Kidney (tissue), 14 donors: Measurements from ENCODE around the gene RNF34. TPM values are rescaled to one million over a fixed set of nuclear protein-coding genes. Genes with fewer than 3 reads are reported as not detected.

Source experiments
- DNase-seq, 5 donors: peaks; one replicate each; pipeline ENCODE4 v3.0.0-alpha.2; 2013 to 2020
- FAIRE-seq: peaks from 2 replicates; lab custom pipeline; 2012; peaks lifted over from hg19 to GRCh38; lab: Jason Lieb, UNC
- H3K27ac ChIP-seq, 2 donors: one replicate each; pipeline ENCODE4 v1.7.0; 2013; ENCODE audit warnings: low read depth in 2 of 2, low read length in 2 of 2, inconsistent platforms in 1 of 2
- H3K27me3 ChIP-seq: one replicate; pipeline ENCODE4 v1.7.1; 2013; ENCODE audit warnings: low read length, inconsistent platforms; ENCODE audit not compliant: control insufficient read depth, insufficient read depth
- H3K36me3 ChIP-seq, 3 donors: one replicate each; pipeline versions ENCODE4 v1.7.0 to v1.7.1; 2013; ENCODE audit warnings: low read length in 3 of 3, control low read depth in 1 of 3, inconsistent platforms in 1 of 3; ENCODE audit not compliant: insufficient read depth in 3 of 3, control insufficient read depth in 2 of 3
- H3K4me1 ChIP-seq, 3 donors: one replicate each; pipeline versions ENCODE4 v1.7.0 to v1.7.1; 2013; ENCODE audit warnings: low read length in 3 of 3, inconsistent platforms in 1 of 3, low read depth in 1 of 3; ENCODE audit not compliant: control insufficient read depth in 2 of 3, insufficient read depth in 2 of 3
- H3K4me3 ChIP-seq, 3 donors: one replicate each; pipeline versions ENCODE4 v1.7.0 to v1.8.1; 2013; ENCODE audit warnings: low read length in 3 of 3, control low read depth in 1 of 3, inconsistent platforms in 1 of 3
- H3K9ac ChIP-seq, 3 donors: one replicate each; pipeline versions ENCODE4 v1.7.0 to v1.7.1; 2013; ENCODE audit warnings: low read length in 3 of 3, control low read depth in 1 of 3, inconsistent platforms in 1 of 3
- H3K9me3 ChIP-seq, 3 donors: one replicate each; pipeline versions ENCODE4 v1.7.0 to v1.7.1; 2013; ENCODE audit warnings: low read length in 3 of 3, control low read depth in 1 of 3, inconsistent platforms in 1 of 3; ENCODE audit not compliant: control insufficient read depth in 2 of 3, insufficient read depth in 1 of 3
- intact Hi-C: fragments of 100-400 bp; cut with DNase I; formaldehyde crosslinking; loops from one replicate; pipeline ENCODE4 v1.11.1; 2022
- polyA plus RNA-seq: library from polyadenylated mRNA; stranded (reverse); fragments of 350-450 nt; fragmentation: Illumina TruSeq; extraction: RNeasy Lipid Tissue Mini Kit (QIAGEN cat#74804); gene quantifications from one replicate; pipeline ENCODE4 v1.2.3, GENCODE V29; 2014; ENCODE audit warnings: low read depth, low replicate concordance; ENCODE audit not compliant: insufficient read depth
- total RNA-seq: library from RNA; stranded (reverse); fragmentation: NEBNext Ultra II Directional; extraction: Animal tissue kit (Norgen Biotek cat#: 25700); gene quantifications from one replicate; pipeline ENCODE4 v1.2.1, GENCODE V29; 2021
- TF ChIP-seq, protein P1 (sequence below): IDR thresholded peaks from 3 replicates; pipeline ENCODE4 v1.5.1; 2012; ENCODE audit warnings: mild to moderate bottlenecking, moderate library complexity, borderline replicate concordance; ENCODE audit not compliant: insufficient read depth; ENCODE audit errors: extremely low read depth
- donor health status: control.
- donor health status: control.
- donor health status: control.
- donor health status: control.
- donor health status: control.
- donor health status: DM: yes; HTN: yes; CAD: no.
- donor health status: Normal renal cell carcinoma (clear cell type).

The RNF34 gene
- total and polyA plus RNA-seq, 2 donors from 2014 or later: 18.8 to 48.1 TPM

DNA sequence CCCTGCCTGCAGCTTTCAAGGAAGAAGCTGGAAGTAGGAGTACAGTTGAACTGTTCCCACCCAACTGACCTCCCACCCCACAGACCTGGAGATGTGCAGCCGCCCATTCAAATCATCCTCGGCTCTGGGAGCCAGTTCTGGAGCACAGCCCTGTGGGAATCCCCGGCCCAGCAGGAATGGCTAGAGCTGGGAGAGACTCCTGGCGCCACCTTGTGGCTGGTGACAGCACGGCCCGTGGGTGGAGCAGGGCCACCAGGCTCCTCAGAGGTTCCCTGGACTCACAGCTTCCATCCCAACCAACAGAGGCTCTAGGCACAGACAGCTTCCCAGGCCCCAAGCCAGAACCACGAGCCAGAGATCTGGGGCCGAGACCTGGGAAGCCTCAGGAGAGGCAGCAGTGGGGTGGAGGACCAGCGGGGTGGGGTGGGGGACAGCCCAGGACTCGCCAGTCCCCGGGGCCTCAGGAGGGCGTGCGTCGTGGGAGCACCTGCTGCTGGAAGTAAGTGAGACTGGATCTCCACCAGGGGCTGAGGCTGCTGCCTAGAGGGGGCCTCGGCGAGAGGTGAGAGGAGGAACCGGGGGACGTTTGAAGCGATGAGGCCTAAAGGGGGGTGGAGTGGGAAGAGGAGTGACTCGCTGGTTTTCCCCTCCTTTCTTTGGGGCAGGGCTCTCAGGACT lies 43.4 kb downstream of the RNF34 start:
- TF ChIP-seq, protein P1, sequence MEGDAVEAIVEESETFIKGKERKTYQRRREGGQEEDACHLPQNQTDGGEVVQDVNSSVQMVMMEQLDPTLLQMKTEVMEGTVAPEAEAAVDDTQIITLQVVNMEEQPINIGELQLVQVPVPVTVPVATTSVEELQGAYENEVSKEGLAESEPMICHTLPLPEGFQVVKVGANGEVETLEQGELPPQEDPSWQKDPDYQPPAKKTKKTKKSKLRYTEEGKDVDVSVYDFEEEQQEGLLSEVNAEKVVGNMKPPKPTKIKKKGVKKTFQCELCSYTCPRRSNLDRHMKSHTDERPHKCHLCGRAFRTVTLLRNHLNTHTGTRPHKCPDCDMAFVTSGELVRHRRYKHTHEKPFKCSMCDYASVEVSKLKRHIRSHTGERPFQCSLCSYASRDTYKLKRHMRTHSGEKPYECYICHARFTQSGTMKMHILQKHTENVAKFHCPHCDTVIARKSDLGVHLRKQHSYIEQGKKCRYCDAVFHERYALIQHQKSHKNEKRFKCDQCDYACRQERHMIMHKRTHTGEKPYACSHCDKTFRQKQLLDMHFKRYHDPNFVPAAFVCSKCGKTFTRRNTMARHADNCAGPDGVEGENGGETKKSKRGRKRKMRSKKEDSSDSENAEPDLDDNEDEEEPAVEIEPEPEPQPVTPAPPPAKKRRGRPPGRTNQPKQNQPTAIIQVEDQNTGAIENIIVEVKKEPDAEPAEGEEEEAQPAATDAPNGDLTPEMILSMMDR: peak; percentile 86
- intact Hi-C loops: loop anchor here (10.0 kb wide), 1 partner anchor 109 kb away; no protein-coding TSS in a partner anchor
- peak; percentile 82 to 92 (median 87) for DNase-seq
- no peak for FAIRE-seq
- no peaks in the 10 kb centered on the region for H3K4me1 ChIP-seq
- no peak overlapping the region for H3K4me3 ChIP-seq
- H3K27me3 ChIP-seq: no peaks in the 10 kb centered on the region
- no peak overlapping the region for H3K9ac ChIP-seq
- H3K9me3 ChIP-seq: no peaks in the 10 kb centered on the region
- H3K36me3 ChIP-seq: peaks cover 2 to 14% (median 7%) of the 10 kb centered on the region in 3 donors
- H3K27ac ChIP-seq: no peak overlapping the region

DNA sequence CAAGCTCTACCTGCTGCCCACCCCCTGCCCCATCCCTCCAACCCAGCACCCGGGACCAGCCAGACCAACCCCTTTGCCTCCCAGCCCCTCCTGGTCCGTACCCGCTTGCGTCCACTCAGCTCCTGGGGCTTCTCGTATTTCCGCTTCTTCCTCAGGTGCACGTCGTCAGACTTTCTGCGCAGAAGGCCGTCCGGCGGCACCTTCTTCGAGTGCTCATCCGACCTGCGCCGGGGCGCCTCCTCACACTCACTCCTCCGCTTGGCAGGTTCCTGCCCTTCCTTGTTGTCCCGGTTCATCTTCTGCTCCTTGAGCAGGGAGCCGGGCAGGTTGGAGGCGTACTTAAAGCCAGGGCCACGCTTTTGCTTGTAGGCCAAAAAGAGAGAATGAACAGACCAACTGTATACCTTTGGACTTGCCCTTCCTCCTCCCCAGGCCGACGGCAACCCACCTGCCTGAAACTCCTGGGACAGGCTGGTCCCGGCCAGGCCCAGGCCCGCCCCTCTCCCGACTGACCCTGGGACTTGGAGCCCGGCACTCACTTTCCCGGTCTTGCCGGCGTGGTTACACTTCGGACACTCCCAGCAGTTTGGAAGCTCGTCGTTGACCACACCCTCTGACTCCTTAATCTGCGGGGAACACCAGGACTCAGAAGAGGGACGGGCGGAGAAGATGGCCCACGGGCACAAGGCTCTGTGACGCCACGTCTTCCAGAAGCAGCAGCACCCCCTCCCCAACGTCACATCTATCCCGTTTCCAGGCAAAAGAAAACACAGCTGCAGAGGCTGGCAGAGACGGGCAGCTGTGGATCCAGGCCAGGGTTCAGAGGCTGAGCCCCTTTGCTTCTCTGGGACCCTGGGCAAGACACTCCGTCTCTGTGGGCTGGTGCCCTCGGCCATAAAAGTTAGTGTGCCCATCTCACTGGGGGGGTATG lies 44.3 kb downstream of the RNF34 start:
- Histone ChIP-seq H3K4me3 (no peak overlapping the region), H3K4me1 (no peaks in the 10 kb centered on the region), H3K9ac (no peak overlapping the region), H3K27me3 (no peaks in the 10 kb centered on the region), H3K36me3 (peaks cover 2 to 14% (median 7%) of the 10 kb centered on the region in 3 donors), H3K9me3 (no peaks in the 10 kb centered on the region), H3K27ac (no peak overlapping the region)
- FAIRE-seq: no peak
- DNase-seq: no peak
- intact Hi-C loops: loop anchor here (10.0 kb wide), 1 partner anchor 109 kb away; no protein-coding TSS in a partner anchor
- TF ChIP-seq, protein P1: no peak

DNA sequence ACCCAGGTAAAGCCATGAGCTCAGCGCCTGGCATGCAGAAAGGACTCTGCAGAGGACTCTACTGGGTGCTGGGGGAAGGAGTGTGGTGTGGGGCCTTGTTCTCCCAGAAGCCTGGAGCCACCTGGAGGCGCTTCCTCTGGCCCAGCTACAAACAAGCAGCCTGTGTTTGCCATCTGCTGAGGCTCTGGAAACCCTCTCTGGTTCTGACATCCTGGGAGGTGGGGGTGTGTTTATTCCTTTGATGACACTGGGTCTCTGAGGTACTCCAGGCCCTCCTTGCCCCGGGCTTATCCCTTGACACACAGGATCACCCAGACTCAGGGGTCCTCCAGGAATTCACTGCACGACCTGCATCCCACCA lies 44.9 kb downstream of the RNF34 start:
- Histone ChIP-seq H3K27me3 (no peaks in the 10 kb centered on the region), H3K36me3 (peaks cover 2 to 10% (median 3%) of the 10 kb centered on the region in 3 donors), H3K4me3 (no peak overlapping the region), H3K27ac (no peak overlapping the region), H3K9me3 (no peaks in the 10 kb centered on the region), H3K4me1 (no peaks in the 10 kb centered on the region), H3K9ac (no peak overlapping the region)
- DNase-seq (no peak), FAIRE-seq (no peak)
- intact Hi-C loops: loop anchor here (10.0 kb wide), 1 partner anchor 110 kb away; no protein-coding TSS in a partner anchor
- TF ChIP-seq, protein P1: no peak
